Ascending aorta (tissue), 2 donors: ENCODE measurements around the gene SETDB2. TPM values are rescaled to one million over a fixed set of nuclear protein-coding genes. Genes with fewer than 3 reads are reported as not detected.

ENCODE experiments used
- DNase-seq, 2 donors: peaks; one replicate each; pipeline ENCODE4 v3.0.0-alpha.2; 2019; ENCODE audit warnings: low spot score in 2 of 2
- H3K27ac ChIP-seq, 2 donors: fragments of 200-600 bp; sonication (generic); one replicate each; pipeline ENCODE4 v1.5.1; 2016 to 2017; ENCODE audit warnings: mild to moderate bottlenecking in 1 of 2
- H3K27me3 ChIP-seq: fragments of 200-600 bp; sonication (generic); one replicate; pipeline ENCODE4 v1.5.1; 2017
- H3K36me3 ChIP-seq, 2 donors: fragments of 200-600 bp; sonication (generic); one replicate each; pipeline ENCODE4 v1.5.1; 2016
- H3K4me1 ChIP-seq, 2 donors: fragments of 200-600 bp; sonication (generic); one replicate each; pipeline ENCODE4 v1.5.1; 2016 to 2017; ENCODE audit warnings: mild to moderate bottlenecking in 1 of 2
- H3K4me3 ChIP-seq, 2 donors: fragments of 200-600 bp; sonication (generic); one replicate each; pipeline ENCODE4 v1.5.1; 2016 to 2017; ENCODE audit warnings: mild to moderate bottlenecking in 1 of 2
- H3K9me3 ChIP-seq, 2 donors: fragments of 200-600 bp; sonication (generic); one replicate each; pipeline ENCODE4 v1.5.1; 2016
- intact Hi-C: fragments of 100-400 bp; cut with DNase I; formaldehyde crosslinking; loops from one replicate; pipeline ENCODE4 v1.15.1; 2023
- total RNA-seq: library from RNA; depleted of rRNA; stranded (reverse); fragments of >200 nt; gene quantifications from one replicate; pipeline ENCODE4 v1.1.0, GENCODE V29; 2016
- TF ChIP-seq, protein P1 (sequence below), 3 experiments: fragments of 200-600 bp in 2 of 3; fragments of 450-650 bp in 1 of 3; sonication (generic) in 2 of 3; IDR thresholded peaks; one replicate each; pipeline ENCODE4 v1.5.1; 2016 to 2019; ENCODE audit warnings: antibody characterized with exemption in 3 of 3, mild to moderate bottlenecking in 1 of 3, moderate library complexity in 1 of 3

The SETDB2 gene
- total RNA-seq, 1 donor from 2014 or later, result 7.2 TPM

DNA sequence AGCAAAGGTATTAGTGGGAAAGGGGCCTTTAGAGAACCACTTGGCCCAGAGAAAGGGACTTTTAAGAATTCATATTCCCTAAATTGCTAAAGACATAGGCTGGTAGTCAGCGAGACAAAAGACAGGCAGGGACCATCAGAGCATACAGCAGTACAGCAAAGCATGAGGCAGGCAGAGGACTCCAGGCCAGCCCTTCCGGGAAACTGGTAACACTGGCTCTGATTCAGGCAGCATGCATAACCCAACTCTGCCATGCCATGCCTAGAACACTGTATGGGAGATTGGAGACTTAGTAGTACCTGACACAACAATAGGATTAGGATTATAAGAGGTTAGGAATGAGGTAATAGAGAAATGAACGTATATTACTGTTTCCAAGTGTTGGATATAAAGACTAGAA, 35.1 kb upstream of the SETDB2 start:
- Histone ChIP-seq H3K27ac (no peak overlapping the region), H3K36me3 (no peaks in the 10 kb centered on the region), H3K9me3 (peaks cover 3 to 14% of the 10 kb centered on the region in 2 donors), H3K4me3 (no peak overlapping the region), H3K4me1 (no peaks in the 10 kb centered on the region), H3K27me3 (no peaks in the 10 kb centered on the region)
- TF ChIP-seq, protein P1, sequence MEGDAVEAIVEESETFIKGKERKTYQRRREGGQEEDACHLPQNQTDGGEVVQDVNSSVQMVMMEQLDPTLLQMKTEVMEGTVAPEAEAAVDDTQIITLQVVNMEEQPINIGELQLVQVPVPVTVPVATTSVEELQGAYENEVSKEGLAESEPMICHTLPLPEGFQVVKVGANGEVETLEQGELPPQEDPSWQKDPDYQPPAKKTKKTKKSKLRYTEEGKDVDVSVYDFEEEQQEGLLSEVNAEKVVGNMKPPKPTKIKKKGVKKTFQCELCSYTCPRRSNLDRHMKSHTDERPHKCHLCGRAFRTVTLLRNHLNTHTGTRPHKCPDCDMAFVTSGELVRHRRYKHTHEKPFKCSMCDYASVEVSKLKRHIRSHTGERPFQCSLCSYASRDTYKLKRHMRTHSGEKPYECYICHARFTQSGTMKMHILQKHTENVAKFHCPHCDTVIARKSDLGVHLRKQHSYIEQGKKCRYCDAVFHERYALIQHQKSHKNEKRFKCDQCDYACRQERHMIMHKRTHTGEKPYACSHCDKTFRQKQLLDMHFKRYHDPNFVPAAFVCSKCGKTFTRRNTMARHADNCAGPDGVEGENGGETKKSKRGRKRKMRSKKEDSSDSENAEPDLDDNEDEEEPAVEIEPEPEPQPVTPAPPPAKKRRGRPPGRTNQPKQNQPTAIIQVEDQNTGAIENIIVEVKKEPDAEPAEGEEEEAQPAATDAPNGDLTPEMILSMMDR (IDR thresholded peaks at IDR 0.05), result no peak
- no peak for DNase-seq
- intact Hi-C loops, result no loop called here

- Histone ChIP-seq H3K9me3 (peaks cover 3 to 4% of the 10 kb centered on the region in 2 donors), H3K4me3 (no peak overlapping the region), H3K36me3 (no peaks in the 10 kb centered on the region), H3K27me3 (no peaks in the 10 kb centered on the region), H3K4me1 (no peaks in the 10 kb centered on the region), H3K27ac (no peak overlapping the region)
- intact Hi-C loops, result no loop called here
- no peak for DNase-seq
- TF ChIP-seq, protein P1 (IDR thresholded peaks at IDR 0.05), result no peak
Observed at GRCh38 chr13:49410006-49410405, 34.1 kb upstream of the SETDB2 start.

DNA sequence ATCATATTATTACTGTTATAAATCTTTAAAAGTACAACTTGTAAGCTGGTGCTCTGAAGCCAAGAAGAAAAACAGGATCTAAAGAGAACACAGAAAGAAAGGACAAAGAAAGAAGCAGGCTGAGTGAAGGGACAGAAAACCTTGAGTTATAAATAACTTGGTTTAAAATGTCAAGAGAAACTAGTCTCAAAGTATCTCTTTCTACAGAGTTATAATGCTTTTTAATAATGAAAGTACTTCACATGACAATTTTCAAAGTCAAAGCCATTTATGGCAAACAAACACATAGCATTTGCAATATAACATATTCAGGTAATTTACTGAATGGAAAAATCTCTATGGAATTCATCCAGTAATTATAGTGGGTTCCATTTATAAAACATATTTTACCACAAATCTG, 33.6 kb upstream of the SETDB2 start:
- intact Hi-C loops, result no loop called here
- Histone ChIP-seq H3K4me1 (no peaks in the 10 kb centered on the region), H3K27ac (no peak overlapping the region), H3K36me3 (no peaks in the 10 kb centered on the region), H3K4me3 (no peak overlapping the region), H3K9me3 (no peaks in the 10 kb centered on the region), H3K27me3 (no peaks in the 10 kb centered on the region)
- TF ChIP-seq, protein P1 (IDR thresholded peaks at IDR 0.05), result no peak
- no peak for DNase-seq

- DNase-seq, result no peak
- Histone ChIP-seq H3K27me3 (no peaks in the 10 kb centered on the region), H3K27ac (no peak overlapping the region), H3K9me3 (no peaks in the 10 kb centered on the region), H3K36me3 (no peaks in the 10 kb centered on the region), H3K4me1 (no peaks in the 10 kb centered on the region), H3K4me3 (no peak overlapping the region)
- intact Hi-C loops, result no loop called here
- TF ChIP-seq, protein P1 (IDR thresholded peaks at IDR 0.05), result no peak
Observed at GRCh38 chr13:49411353-49411752, 32.7 kb upstream of the SETDB2 start.

DNA sequence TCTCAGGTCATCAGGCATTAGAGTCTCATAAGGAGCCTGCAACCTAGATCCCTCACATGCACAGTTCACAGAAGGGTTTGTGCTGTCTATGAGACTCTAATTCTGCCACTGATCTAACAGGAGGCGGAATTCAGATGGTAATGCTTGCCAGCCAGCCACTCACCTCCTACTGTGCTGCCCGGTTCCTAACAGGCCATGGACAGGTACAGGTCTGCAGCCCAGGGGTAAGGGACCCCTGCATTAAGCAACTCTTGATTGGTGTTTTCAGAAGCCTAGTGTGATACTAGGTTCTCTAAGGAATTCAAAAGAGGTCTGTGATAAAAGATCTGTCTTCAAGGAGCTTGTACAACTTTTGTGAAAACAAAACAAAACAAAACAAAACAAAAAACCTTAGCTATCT, 31.3 kb upstream of the SETDB2 start:
- TF ChIP-seq, protein P1 (IDR thresholded peaks at IDR 0.05), result no peak
- intact Hi-C loops, result no loop called here
- H3K36me3 ChIP-seq, result no peaks in the 10 kb centered on the region
- no peaks in the 10 kb centered on the region for H3K27me3 ChIP-seq
- no peak overlapping the region for H3K27ac ChIP-seq
- H3K4me1 ChIP-seq, result no peaks in the 10 kb centered on the region
- no peak for DNase-seq
- H3K9me3 ChIP-seq, result no peaks in the 10 kb centered on the region
- no peak overlapping the region for H3K4me3 ChIP-seq

GRCh38 chr13:49417161-49417560, 26.9 kb upstream of the SETDB2 start:
- no peak overlapping the region for H3K4me3 ChIP-seq
- H3K27me3 ChIP-seq, result no peaks in the 10 kb centered on the region
- no peak for DNase-seq
- H3K36me3 ChIP-seq, result no peaks in the 10 kb centered on the region
- no peak overlapping the region for H3K27ac ChIP-seq
- H3K9me3 ChIP-seq, result no peaks in the 10 kb centered on the region
- TF ChIP-seq, protein P1 (IDR thresholded peaks at IDR 0.05), result no peak
- H3K4me1 ChIP-seq, result no peaks in the 10 kb centered on the region
- intact Hi-C loops, result no loop called here
